Measurements from ENCODE around the gene TEKT3. TPM values are rescaled to one million over a fixed set of nuclear protein-coding genes. Genes with fewer than 3 reads are reported as not detected.

TEKT3 gene
- total RNA-seq (2012; rRNA removed): not detected in 2 replicates

DNA sequence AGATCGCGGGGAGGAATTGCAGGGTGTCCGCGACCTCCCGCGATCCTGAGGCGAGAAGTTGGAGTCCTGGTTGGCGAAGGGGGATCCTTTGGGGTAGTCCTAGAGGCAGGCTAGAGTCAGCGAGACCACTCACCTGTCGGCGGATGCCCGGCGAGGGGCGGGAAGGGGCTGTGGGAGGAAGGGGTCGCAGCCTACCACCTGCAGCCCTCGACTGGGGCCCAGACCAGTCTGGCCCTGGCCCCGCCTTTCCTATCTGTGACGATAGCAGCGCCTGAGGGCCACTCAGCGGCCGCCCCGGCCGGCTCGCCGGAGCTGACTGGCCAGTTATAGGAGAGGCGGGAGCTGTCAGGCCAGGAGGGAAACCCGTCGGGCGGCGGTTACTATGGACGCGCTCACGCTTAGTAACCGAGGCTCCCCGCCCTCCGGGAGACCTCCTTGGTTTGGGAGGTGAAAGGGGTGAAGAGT is at the start of gene TEKT3:
Gene TEKT3 (minus strand): TSS at position 213 of the 465 bp plus-strand sequence. CDS start 10,012 bp downstream, outside the sequence.
- Histone ChIP-seq H3K4me2 (ENCODE audit: low read length) (peak within 1 kb of the TSS; percentile 91), H3K9me3 (replicated peaks; ENCODE audit: low read length) (no peaks in the 10 kb centered on the region), H3K4me3 (ENCODE audit: low read length) (peak within 1 kb of the TSS; percentile 71), H3K9ac (ENCODE audit: low read depth, low read length) (no peak within 1 kb of the TSS), H3K36me3 (ENCODE audit: insufficient read depth, low read length) (no peaks in the 10 kb centered on the region), H3K27me3 (ENCODE audit: control insufficient read depth, insufficient read depth, low read length) (peaks cover 26% of the 10 kb centered on the region), H3K4me1 (ENCODE audit: control insufficient read depth, insufficient read depth, low read length) (peaks cover 19% of the 10 kb centered on the region)

DNA sequence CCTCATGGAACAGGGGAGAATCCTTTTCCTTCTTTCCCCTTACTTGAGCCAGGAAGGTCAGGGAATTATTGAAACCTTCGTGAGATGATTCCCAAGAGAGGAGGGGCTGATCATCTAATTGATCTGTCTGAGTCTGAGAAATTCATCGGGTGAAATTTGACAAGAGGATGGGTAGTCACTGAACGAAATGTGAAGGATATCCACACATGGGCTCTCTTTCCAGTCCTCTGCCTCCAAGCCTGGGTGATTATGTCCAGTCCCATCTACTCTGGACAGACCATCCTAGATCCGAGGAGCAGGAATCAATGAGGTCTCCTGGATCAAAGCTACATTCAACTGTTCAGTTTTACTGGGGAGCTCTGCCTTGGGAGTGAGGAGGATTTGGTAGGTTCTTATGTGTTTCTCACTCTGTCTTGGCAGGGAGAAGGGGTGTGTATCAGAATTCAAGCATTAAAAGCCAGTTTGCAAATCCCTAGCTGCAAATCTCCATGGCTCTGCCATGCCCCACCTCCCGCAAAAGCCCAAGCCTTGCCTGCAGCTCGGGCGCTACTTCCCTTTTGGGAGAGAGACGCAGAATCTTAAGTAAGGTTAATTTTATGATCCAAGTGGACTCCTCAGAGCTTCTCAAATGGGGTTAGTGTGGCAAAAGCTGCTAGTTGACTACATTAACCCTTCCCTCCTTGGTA is 47.1 kb upstream of the TEKT3 start:
- Histone ChIP-seq H3K9ac (ENCODE audit: low read depth, low read length) (no peak overlapping the region), H3K4me2 (ENCODE audit: low read length) (no peak overlapping the region), H3K4me1 (ENCODE audit: control insufficient read depth, insufficient read depth, low read length) (peaks cover 21% of the 10 kb centered on the region), H3K36me3 (ENCODE audit: insufficient read depth, low read length) (no peaks in the 10 kb centered on the region), H3K27me3 (ENCODE audit: control insufficient read depth, insufficient read depth, low read length) (peaks cover 6% of the 10 kb centered on the region), H3K9me3 (replicated peaks; ENCODE audit: low read length) (peaks cover 3% of the 10 kb centered on the region), H3K4me3 (ENCODE audit: low read length) (no peak overlapping the region)

- no peak overlapping the region for H3K4me3 ChIP-seq (ENCODE audit: low read length)
- no peak overlapping the region for H3K9ac ChIP-seq (ENCODE audit: low read depth, low read length)
- H3K36me3 ChIP-seq (ENCODE audit: insufficient read depth, low read length): no peaks in the 10 kb centered on the region
- no peak overlapping the region for H3K4me2 ChIP-seq (ENCODE audit: low read length)
- H3K9me3 ChIP-seq (replicated peaks; ENCODE audit: low read length): peaks cover 3% of the 10 kb centered on the region
- peaks cover 10% of the 10 kb centered on the region for H3K4me1 ChIP-seq (ENCODE audit: control insufficient read depth, insufficient read depth, low read length)
- H3K27me3 ChIP-seq (ENCODE audit: control insufficient read depth, insufficient read depth, low read length): peaks cover 6% of the 10 kb centered on the region
Measured at GRCh38 chr17:15386083-15386482, 44.7 kb upstream of the TEKT3 start.

- Histone ChIP-seq H3K4me3 (ENCODE audit: low read length) (no peak overlapping the region), H3K36me3 (ENCODE audit: insufficient read depth, low read length) (no peaks in the 10 kb centered on the region), H3K9ac (ENCODE audit: low read depth, low read length) (no peak overlapping the region), H3K4me2 (ENCODE audit: low read length) (no peak overlapping the region), H3K9me3 (replicated peaks; ENCODE audit: low read length) (peaks cover 3% of the 10 kb centered on the region), H3K27me3 (ENCODE audit: control insufficient read depth, insufficient read depth, low read length) (peaks cover 6% of the 10 kb centered on the region), H3K4me1 (ENCODE audit: control insufficient read depth, insufficient read depth, low read length) (peaks cover 10% of the 10 kb centered on the region)
Measured at GRCh38 chr17:15385305-15385704, 43.9 kb upstream of the TEKT3 start.

GRCh38 chr17:15384142-15384787 is 42.9 kb upstream of the TEKT3 start:
- Histone ChIP-seq H3K9ac (ENCODE audit: low read depth, low read length) (peak overlapping the region; percentile 77), H3K36me3 (ENCODE audit: insufficient read depth, low read length) (no peaks in the 10 kb centered on the region), H3K4me1 (ENCODE audit: control insufficient read depth, insufficient read depth, low read length) (peaks cover 10% of the 10 kb centered on the region), H3K4me2 (ENCODE audit: low read length) (peak overlapping the region; percentile 85), H3K27me3 (ENCODE audit: control insufficient read depth, insufficient read depth, low read length) (peaks cover 6% of the 10 kb centered on the region), H3K4me3 (ENCODE audit: low read length) (peak overlapping the region; percentile 63), H3K9me3 (replicated peaks; ENCODE audit: low read length) (peaks cover 3% of the 10 kb centered on the region)

- Histone ChIP-seq H3K9ac (ENCODE audit: low read depth, low read length) (no peak overlapping the region), H3K4me3 (ENCODE audit: low read length) (no peak overlapping the region), H3K9me3 (replicated peaks; ENCODE audit: low read length) (peaks cover 3% of the 10 kb centered on the region), H3K4me1 (ENCODE audit: control insufficient read depth, insufficient read depth, low read length) (peaks cover 14% of the 10 kb centered on the region), H3K27me3 (ENCODE audit: control insufficient read depth, insufficient read depth, low read length) (no peaks in the 10 kb centered on the region), H3K36me3 (ENCODE audit: insufficient read depth, low read length) (no peaks in the 10 kb centered on the region), H3K4me2 (ENCODE audit: low read length) (no peak overlapping the region)
Measured at GRCh38 chr17:15382914-15383313, 41.5 kb upstream of the TEKT3 start.

DNA sequence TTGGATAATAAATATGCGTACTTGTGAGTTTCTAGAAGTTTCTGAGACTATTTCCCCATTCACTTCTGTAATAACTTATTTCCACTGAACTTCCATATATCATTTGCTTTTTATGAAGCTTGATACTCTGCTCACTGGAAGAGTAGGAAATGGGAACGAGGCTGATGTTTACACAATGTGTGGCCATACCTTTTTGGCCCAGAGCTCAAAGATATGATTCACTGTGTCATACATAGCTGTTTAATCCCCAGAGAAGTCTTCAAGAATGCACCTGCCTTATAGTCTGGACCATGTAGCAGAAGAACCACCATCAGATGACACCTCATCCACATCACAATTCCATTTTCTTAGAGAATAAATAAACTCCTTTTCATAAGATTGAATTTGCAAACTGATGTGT is 40.3 kb upstream of the TEKT3 start:
- no peak overlapping the region for H3K9ac ChIP-seq (ENCODE audit: low read depth, low read length)
- H3K4me3 ChIP-seq (ENCODE audit: low read length): no peak overlapping the region
- H3K4me2 ChIP-seq (ENCODE audit: low read length): no peak overlapping the region
- H3K4me1 ChIP-seq (ENCODE audit: control insufficient read depth, insufficient read depth, low read length): peaks cover 26% of the 10 kb centered on the region
- no peaks in the 10 kb centered on the region for H3K36me3 ChIP-seq (ENCODE audit: insufficient read depth, low read length)
- H3K9me3 ChIP-seq (replicated peaks; ENCODE audit: low read length): peaks cover under 1% of the 10 kb centered on the region
- H3K27me3 ChIP-seq (ENCODE audit: control insufficient read depth, insufficient read depth, low read length): no peaks in the 10 kb centered on the region

GRCh38 chr17:15380446-15380845 is 39.0 kb upstream of the TEKT3 start:
- Histone ChIP-seq H3K9me3 (replicated peaks; ENCODE audit: low read length) (no peaks in the 10 kb centered on the region), H3K4me1 (ENCODE audit: control insufficient read depth, insufficient read depth, low read length) (peaks cover 28% of the 10 kb centered on the region), H3K27me3 (ENCODE audit: control insufficient read depth, insufficient read depth, low read length) (no peaks in the 10 kb centered on the region), H3K4me2 (ENCODE audit: low read length) (no peak overlapping the region), H3K9ac (ENCODE audit: low read depth, low read length) (no peak overlapping the region), H3K4me3 (ENCODE audit: low read length) (no peak overlapping the region), H3K36me3 (ENCODE audit: insufficient read depth, low read length) (no peaks in the 10 kb centered on the region)

DNA sequence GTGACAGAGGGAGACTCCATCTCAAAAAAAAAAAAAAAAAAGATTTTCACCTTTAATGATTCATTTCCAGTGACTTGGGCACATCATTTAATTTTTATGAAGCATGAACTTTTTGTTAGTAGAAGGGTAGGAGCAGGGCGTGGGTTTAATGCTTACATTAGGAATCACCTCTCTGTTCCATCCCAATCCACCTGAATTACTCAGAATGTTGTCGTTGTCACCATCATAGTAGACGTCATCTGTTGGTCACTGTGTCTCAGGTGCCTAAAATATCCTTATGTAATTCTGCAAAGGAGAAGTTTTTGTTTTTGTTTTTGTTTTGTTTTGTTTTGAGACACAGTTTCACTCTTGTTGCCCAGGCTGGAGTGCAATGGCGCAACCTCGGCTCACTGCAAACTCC is 38.3 kb upstream of the TEKT3 start:
- Histone ChIP-seq H3K4me3 (ENCODE audit: low read length) (no peak overlapping the region), H3K9ac (ENCODE audit: low read depth, low read length) (no peak overlapping the region), H3K4me1 (ENCODE audit: control insufficient read depth, insufficient read depth, low read length) (peaks cover 28% of the 10 kb centered on the region), H3K36me3 (ENCODE audit: insufficient read depth, low read length) (no peaks in the 10 kb centered on the region), H3K4me2 (ENCODE audit: low read length) (no peak overlapping the region), H3K9me3 (replicated peaks; ENCODE audit: low read length) (no peaks in the 10 kb centered on the region), H3K27me3 (ENCODE audit: control insufficient read depth, insufficient read depth, low read length) (no peaks in the 10 kb centered on the region)

- no peaks in the 10 kb centered on the region for H3K9me3 ChIP-seq (replicated peaks; ENCODE audit: low read length)
- no peak overlapping the region for H3K4me3 ChIP-seq (ENCODE audit: low read length)
- no peaks in the 10 kb centered on the region for H3K36me3 ChIP-seq (ENCODE audit: insufficient read depth, low read length)
- no peaks in the 10 kb centered on the region for H3K27me3 ChIP-seq (ENCODE audit: control insufficient read depth, insufficient read depth, low read length)
- peak overlapping the region; percentile 78 for H3K4me2 ChIP-seq (ENCODE audit: low read length)
- H3K9ac ChIP-seq (ENCODE audit: low read depth, low read length): no peak overlapping the region
- peaks cover 18% of the 10 kb centered on the region for H3K4me1 ChIP-seq (ENCODE audit: control insufficient read depth, insufficient read depth, low read length)
Measured at GRCh38 chr17:15378243-15378642, 36.8 kb upstream of the TEKT3 start.

DNA sequence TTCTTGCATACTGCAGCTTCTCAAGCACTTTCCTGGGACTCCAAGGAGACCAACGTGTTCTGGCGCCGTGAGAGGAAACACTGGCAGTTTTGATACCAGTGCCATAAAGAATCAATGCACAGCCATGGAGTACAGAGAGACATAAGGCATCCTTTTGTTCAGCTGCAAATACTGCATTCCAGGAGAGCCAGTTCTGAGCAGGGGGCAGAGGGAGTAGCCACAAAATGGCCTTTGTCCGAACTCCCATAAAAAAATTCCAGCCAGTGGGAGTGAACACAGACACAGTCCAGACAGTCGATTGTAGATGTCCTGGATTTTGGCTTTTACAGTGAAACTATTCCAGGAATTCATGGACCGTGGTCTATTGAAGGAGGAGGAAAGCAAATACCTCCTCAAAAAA is 36.2 kb upstream of the TEKT3 start:
- peak overlapping the region; percentile 59 for H3K4me3 ChIP-seq (ENCODE audit: low read length)
- H3K9ac ChIP-seq (ENCODE audit: low read depth, low read length): peak overlapping the region; percentile 48
- H3K36me3 ChIP-seq (ENCODE audit: insufficient read depth, low read length): no peaks in the 10 kb centered on the region
- H3K27me3 ChIP-seq (ENCODE audit: control insufficient read depth, insufficient read depth, low read length): no peaks in the 10 kb centered on the region
- H3K4me2 ChIP-seq (ENCODE audit: low read length): peak overlapping the region; percentile 78
- H3K4me1 ChIP-seq (ENCODE audit: control insufficient read depth, insufficient read depth, low read length): peaks cover 18% of the 10 kb centered on the region
- no peaks in the 10 kb centered on the region for H3K9me3 ChIP-seq (replicated peaks; ENCODE audit: low read length)

DNA sequence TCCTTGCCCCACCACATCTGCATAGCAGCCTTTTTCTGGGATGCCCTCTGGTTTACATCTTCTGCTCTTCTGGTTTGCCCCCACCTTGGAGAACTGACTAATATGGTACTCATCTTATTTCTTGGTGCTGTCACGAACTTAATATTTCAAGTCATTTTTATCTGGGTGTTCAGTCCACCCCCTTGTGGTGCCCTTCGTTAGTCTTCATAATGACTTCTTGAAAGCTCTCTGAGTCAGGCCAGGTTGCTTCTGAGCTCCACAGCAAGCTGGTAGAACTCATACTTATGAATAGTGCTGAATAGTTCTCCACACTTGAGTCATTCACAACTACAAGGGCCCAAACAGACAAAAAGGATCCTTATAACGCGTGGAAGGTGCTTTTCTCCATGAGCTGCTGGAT is 35.8 kb upstream of the TEKT3 start:
- Histone ChIP-seq H3K9me3 (replicated peaks; ENCODE audit: low read length) (no peaks in the 10 kb centered on the region), H3K4me2 (ENCODE audit: low read length) (peak overlapping the region; percentile 78), H3K27me3 (ENCODE audit: control insufficient read depth, insufficient read depth, low read length) (no peaks in the 10 kb centered on the region), H3K36me3 (ENCODE audit: insufficient read depth, low read length) (no peaks in the 10 kb centered on the region), H3K4me1 (ENCODE audit: control insufficient read depth, insufficient read depth, low read length) (peaks cover 18% of the 10 kb centered on the region), H3K4me3 (ENCODE audit: low read length) (peak overlapping the region; percentile 59), H3K9ac (ENCODE audit: low read depth, low read length) (peak overlapping the region; percentile 48)
